NCI-H2029 (cell line): ENCODE results near the gene FAM193B.
"Not testable (repeated sequence)": the region's sequence is repeated elsewhere in the genome, so short reads cannot be mapped to it uniquely, and the experiment has no call there.

Source experiments
- DNase-seq: peaks from one replicate; lab custom pipeline; 2025; lab: John Stamatoyannopoulos, UW

The FAM193B gene

DNA sequence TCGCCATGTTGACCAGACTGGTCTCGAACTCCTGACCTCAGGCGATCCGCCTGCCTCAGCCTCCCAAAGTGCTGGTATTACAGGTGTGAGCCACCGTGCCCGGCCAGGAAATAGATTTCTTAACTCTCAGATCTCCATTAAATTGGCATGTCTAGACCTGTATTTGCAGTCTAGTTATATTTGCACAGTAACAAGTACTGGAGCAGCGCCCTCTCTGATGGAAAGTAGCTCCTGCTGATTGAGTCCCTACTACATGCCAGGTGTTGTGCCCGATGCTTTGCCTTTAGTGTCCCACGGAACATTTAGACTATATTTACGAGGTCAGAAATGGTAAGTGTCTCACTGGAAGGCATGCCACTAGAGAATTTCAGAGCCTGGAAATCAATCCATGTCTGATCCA, 21.8 kb upstream of the FAM193B start:
- DNase-seq: no peak

DNA sequence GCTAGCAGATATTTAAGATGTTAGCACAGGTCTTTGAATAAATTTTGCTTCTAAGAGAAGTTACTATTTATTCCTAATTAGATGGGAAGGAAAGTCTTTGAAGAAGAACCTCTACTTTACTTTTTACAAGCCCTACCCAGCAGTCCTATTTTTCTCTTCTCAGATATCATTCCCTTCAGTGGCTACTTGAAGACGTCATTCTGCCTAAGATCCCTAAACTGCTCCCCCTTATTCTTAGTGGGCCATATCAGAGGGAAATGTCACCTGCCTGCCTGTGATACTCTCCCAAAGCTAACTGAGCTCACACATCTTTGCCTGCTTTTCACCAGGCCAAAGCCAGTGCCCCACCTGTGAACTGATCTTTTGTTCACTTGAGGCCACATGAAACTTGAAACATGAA, 21.1 kb upstream of the FAM193B start:
- DNase-seq: no peak

DNA sequence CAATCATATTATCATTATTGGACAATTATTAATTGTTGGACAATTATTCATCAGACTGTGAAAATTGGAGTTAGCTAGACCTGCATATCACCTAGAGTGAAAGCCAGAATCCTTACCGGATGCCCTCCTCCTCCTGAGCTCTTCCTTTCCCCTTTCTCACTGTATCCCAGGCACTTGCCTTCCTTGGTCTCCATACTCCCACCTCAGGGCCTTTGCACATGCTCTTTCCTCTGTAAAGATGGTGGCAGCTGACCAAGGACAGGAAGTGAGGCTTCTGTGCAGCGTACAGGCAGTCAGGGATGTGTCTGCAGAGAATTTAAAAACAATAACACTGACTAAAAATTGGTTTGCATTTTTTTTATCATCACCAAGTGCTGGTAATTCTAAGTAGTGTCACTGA, 15.5 kb upstream of the FAM193B start:
- no peak for DNase-seq

DNA sequence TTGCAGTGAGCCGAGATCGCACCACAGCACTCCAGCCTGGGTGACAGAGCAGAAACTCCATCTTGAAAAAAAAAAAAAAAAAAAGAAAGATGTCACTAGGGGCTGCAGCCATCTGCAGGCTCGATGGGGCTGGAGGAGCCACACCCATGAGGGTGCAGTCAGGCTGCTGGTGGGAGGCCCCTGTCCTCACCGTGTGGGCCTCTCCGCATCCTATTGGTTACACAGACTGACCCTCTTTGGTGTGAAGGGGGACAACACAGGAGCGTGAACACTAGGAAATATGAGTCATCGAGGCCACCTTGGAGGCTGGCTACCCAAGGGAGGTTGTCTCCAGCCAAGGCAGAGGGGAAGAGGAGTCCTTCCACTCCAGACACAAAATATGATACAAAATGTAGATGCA, 14.0 kb upstream of the FAM193B start:
- no peak for DNase-seq

DNA sequence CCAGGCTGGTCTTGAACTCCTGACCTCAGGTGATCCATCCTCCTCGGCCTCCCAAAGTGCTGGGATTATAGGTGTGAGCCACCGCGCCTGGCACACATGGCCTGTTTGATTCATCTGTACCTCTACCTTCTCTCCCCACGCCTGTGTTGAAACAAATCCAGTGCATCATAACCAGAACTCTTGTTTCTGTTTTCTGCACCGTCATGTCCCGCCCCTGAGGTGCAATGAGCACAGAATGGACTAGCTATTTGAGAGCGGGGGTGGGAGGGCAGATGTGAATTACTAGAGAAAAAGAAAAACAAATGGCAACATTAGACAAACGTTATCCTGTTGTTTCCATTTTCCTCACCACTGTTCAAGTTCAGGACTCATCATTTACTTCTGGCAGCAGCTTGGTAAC, 10.7 kb upstream of the FAM193B start:
- DNase-seq: no peak

DNA sequence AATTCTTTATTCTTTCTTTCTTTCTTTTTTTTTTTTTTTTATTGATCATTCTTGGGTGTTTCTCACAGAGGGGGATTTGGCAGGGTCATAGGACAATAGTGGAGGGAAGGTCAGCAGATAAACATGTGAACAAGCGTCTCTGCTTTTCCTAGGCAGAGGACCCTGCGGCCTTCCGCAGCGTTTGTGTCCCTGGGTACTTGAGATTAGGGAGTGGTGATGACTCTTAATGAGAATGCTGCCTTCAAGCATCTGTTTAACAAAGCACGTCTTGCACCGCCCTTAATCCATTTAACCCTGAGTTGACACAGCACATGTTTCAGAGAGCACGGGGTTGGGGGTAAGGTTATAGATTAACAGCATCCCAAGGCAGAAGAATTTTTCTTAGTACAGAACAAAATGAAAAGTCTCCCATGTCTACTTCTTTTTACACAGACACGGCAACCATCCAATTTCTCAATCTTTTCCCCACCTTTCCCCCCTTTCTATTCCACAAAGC, 5.1 kb upstream of the FAM193B start:
- not testable (repeated sequence) for DNase-seq

DNA sequence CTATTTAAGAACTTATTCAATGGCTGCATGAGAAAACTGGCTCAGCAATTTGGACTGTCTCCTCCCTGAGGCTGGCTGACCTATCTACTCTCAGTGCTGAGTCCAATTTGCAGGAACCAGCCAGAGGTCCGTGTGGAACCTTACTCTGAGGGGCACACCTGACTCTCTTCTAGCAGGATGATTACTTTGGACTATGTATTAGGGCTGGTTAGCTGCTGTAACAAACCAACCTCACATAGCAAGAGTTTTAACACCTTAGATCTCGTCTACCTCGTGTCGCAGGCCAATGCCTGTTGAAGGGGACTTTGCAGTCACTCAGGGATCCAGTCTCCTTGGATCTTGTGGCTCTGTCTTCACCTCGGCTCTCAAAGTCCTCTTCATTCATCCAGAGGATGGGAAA, 3.4 kb upstream of the FAM193B start:
- DNase-seq: no peak

DNA sequence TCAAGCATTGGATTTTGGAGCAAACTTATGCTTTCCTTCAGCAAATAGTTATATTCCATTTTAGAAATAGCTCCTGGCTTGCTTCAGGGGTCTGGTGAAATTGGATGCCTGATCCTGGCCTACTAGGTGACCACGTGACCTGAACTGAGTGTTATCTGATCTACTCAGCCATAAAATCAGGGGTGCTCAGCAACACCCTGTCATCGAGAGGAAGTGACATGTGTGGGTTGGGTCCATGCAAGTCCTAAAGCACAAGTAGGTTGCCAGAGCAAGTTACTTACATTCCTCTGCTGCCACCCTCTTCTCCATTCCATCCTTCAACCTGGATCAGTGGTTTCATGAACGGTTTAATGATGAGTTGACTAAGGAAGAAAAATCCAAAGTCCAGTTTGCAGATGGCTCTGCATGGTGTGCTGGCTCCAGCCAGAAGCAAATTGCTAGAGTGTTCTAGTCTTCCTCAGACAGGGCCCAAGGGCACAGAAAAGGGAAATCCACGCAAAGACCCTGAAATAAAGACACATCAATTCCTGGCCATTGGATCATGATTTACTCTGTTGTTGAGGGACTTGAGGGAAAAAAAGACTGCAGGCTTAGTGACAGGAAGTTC, 2.8 kb upstream of the FAM193B start:
- DNase-seq: no peak

DNA sequence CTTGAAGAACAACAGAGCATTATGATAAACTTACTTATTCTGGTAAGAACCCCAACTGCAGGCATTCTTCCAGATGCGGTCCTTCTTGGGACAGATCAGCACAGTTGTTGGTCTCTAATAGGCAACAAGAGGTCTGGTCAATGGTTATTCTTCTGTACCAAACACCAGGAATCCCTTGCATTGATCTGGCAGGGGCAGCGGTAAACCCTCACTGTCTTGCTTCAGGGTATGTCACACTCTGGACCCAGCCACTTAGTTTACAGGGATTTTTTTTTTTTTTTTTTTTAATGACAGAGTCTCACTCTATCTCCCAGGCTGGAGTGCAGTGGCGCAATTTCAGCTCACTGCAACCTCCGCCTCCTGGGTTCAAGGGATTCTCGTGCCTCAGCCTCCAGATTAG, 1.3 kb upstream of the FAM193B start:
- no peak for DNase-seq

DNA sequence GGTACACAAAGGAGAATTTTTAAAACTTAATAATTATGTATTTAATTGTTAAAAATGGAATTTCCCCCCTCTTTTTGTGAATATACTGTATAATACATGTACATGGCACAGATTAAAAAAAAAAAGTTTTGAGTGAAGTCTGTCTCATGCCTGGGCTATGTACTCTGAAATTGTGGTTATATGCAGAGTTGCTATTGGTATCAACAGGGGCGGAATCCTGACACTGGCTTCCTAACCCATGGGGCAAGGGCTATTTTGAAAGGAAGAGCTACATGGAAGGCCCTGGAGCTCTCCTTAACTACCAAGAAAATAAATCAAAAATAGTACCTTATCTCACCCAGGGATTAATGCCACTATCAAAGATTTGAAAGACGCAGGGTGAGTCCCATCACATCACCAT, 865 bp upstream of the FAM193B start:
- DNase-seq: no peak

DNA sequence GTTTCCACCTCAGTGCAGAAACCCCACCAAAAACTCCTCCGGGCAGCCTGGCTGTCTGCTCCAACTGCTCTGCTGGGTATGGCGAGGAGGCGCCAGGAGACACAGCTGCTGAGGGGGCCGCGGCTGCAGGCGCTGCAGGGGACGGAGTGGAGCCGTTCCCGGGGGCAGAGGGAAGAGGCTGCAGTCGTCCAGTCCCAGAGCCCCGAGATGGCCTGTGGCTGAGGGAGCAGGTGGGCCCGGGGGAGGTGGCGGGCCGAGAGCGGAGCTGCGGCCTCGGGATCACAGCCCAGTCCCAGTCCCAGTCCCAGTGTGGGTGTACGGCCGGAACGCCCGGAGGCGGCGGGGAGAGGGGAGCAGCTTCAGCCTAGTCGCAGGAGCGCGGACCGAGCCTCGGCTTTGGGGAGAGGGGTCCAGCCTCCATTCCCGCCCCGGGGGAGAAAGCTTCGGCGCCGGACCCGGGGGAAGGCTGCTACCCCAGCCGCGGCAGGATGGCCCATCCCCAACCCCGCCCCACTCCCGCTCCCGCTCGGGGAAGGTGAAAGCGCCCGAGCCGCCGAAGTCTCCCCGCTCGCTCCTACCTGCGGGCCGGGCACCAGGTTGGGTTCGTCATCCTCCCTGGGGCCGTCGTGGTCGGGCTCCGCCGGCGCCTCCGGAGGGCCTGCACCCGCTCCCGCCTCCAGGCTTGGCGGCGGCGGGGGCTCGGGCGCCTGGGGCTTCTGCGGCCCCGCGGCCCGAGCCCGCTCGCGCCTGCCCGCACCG, 513 bp downstream of the FAM193B start:
- DNase-seq: no peak

DNA sequence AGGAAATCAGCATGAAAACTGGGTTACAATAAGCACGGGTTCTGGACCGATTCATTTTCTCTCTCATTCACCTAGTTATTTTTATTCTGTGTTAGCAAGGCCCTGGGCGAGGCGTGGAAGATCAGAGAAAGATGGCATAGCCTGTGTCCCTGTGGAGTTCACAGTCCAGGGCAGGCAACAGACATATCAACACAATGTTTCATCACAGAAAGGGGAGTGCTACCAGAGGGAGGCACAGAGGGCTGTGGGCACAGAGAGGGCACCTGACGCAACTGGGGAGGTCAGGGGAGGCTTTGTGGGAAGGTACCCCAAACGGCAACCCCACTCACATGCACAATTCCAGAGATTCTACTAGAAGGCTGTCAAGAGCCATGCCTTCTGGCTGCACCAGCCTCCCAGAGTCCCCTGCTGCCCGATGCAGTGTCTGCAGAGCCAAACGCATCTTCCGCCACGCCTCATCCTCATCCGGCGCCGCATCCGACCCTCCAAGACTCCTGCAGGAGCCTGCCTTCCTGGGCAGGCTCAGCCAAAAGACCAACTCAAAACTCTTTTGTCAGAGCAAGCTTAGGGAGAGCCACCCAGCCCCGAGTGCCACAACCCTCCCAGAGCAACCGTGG, 1.4 kb downstream of the FAM193B start:
- no peak for DNase-seq

DNA sequence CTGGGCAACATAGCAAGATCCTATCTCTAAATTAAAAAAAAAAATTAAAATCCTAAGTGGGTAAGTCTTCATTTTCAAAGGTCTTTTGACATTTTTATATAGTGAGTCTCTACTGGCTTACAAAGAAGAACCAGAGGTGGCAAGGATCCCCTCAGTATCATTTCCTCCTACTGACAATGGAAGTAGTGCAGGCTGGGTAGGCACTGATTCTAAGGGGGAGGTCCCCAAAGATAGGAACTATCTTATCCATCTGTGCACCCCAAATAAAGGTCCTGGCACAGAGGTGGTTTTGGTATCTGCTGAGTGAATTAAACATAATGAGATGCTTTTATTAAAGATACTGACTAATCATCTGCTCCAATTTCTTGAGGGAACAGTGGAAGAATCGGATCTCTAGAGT, 4.2 kb downstream of the FAM193B start:
- DNase-seq: no peak

DNA sequence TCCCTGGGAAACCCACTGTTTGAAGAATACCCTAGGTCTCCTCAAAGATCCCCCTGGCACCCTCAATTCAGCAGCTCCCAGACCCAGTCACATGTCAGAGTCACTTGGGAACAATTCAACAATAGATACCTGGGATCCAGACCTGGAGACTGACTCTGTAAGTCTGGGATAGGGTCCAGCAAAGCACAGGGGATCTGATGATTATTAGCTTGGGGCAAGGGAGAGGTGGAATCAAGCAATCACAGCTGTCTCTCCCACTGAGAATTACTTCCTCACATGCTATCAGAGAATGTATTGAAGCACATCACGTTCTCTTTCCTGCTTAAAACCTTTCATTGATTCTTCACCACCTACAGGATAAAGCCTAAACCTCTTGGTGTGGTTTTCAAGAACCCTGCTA, 5.9 kb downstream of the FAM193B start:
- no peak for DNase-seq

DNA sequence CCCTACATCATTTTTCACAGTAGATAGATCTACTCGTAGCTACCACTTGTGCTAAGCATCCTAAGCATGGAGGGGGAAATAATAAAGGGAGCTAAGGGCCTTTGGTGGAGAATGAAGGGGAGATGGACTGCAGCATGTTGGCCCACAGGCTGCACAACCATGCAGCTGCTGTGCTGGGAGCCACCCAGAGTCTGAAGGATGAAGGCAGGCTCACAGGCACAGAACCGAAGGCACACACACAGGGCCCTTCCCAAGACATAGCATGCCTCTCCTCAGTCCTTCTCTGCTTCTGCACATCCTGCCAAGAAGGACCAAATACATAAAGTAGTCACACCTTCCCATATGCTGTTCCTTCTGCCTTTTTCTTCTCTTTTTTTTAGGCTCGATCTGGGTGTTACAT, 6.6 kb downstream of the FAM193B start:
- no peak for DNase-seq

DNA sequence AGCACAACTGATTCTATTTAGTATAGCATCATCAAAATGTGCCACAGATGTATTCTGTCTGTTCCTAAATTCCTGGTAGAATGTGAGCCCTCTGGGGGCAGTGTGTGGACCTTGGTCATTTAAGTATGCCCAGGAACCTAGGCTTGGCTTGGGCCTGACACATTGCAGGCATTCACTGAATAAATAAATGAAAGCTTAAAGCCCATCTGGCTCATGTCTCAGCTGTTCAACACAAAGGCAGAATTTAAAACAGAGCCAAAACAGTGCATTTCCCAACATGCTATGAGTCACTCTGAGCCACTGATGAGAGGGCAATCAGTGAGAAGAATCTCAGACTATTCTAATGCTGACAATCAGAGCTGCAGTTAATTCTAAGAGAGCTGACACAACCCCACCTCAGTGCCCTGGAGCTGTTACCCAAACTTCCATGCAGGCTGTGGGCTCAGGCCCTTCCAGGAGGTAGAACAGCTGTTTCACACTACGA, 8.1 kb downstream of the FAM193B start:
- DNase-seq: no peak

DNA sequence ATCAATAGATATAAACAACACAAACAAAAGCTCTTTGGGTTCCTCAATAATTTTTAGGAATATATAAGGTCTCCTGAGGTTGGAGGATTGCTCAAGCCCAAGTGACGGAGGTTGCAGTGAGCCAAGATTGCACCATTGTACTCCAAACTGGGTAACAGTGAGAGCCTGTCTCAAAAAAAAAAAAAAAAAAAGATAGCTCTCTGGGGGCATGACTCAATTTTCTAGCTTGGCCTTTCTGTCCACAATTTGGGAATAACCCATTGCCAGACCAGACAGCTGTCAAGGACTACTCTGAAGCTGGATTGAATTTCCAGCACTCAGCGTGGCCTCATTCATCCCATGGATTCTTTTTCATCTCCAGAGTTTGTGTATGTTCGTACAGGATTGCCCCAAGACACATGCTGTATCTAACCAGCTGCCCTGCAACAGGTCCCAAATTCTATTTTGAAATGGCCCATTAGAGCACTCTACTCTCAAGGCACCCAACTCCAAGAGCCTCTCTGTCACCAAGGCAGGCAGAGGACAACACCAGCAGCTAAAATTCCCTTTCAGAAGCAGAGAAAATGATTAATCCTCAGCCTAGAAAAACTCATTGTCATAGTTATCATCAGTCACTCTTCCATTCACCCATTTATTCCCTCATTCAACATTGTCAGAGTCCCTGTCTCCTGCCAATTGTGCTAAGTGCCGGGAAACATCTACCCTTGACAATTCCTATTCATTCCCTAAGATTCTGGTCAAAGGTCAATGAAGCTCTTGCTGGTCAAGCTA, 8.7 kb downstream of the FAM193B start:
- no peak for DNase-seq

DNA sequence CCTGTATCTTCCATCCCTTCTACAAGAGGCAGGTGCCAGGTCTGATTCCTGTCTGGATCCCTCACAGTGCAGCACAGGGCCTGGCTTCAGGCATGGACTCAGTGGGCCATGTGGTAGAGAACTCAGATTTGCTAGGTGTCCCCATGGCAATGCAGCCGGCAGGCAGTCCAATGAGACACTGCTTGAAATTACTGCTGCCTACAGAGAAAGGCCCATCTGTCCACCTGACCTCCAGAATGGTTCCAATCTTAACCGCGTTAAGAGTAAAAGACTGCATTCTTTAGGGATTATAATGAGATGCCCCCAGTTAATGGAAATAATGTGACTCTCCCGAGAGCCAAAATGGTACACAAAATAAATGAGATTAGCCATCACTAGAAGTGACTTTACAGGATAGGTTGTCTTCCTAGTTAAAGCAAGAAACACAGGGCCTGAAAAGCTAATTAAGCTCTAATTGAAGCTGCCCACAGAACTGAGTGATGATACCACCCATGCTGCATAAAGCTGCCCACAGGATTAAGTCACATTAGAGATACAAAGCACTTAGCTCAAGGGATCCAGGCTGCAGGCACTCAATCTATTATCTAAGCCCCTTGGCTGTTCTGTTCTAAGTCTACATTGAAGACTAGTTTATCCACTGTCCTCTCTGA, 11.4 kb downstream of the FAM193B start:
- no peak for DNase-seq

DNA sequence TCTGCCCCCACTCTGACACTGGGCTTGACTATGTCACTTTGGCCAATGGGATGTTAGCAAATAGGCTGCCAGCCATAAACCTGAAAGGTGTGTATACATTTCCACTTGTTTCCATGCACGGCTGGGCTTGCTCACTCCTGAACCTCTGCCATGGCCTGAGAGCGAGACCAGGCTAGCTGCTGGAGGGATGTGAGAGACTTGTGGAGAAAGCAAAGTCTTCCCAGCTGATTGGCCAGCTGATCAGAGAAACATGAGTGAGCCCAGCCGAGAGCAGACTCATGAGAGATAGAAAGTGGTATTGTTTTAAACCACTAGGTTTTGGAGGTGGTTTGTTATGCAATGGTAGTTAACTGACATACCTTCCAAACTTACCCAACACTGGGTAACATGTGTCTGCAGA, 13.9 kb downstream of the FAM193B start:
- no peak for DNase-seq

DNA sequence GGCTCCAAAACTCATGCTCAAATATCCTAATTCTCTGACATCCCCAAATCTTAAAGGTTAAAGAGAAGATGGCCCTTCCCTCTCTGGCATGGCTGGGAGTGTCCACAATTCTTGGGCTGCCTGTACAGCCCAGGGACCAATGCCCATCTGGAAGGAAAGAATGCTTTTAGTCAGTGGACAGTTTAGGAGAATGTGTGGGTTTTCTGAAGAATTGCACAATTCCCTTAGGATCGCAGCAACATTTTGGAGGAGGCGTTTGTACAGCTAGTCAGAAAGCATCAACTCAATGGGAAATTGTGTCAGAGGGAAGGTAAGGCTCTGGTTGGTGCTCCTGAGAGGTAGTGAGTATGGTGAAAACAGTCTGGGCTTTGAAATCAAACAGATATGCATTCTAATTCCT, 15.0 kb downstream of the FAM193B start:
- no peak for DNase-seq

DNA sequence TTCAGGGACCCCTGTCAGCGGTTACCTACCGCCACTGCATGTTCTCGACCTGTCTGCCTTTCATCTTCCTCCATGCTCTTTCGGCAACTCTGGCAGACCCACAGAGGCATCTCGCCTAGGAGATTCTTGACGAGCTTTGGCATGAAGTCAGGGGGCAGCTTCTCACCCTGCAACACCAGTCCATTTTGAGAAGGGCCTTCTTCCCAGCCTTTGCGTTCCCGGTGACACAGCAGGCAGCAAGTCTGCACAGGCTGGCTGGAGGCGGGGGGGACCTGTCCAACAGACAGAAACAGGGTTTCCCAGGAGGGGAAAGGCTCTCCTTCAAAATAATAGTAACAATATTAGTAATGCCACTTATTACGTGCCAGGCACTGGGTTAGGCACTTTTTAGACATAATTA, 15.5 kb downstream of the FAM193B start:
- no peak for DNase-seq
